HL-60 (cell line): ENCODE results near the gene RSRC2.

Source experiments
- CTCF ChIP-seq: IDR thresholded peaks from one replicate; pipeline ENCODE4 v1.5.1; 2011; ENCODE audit warnings: low read length, control low read depth, inconsistent platforms; ENCODE audit not compliant: insufficient read depth
- REST ChIP-seq: IDR thresholded peaks from 2 replicates; pipeline ENCODE4 v1.6.1; 2012; ENCODE audit warnings: low read depth; ENCODE audit not compliant: insufficient replicate concordance

- TF ChIP-seq CTCF (no peak), REST (no peak)
These were observed 8.9 kb downstream of the RSRC2 start for GRCh38 chr12:122517877-122518276.
